Common myeloid progenitor, CD34-positive (primary cell): ENCODE measurements around the gene SLC25A25. TPM values are rescaled to one million over a fixed set of nuclear protein-coding genes. Genes with fewer than 3 reads are reported as not detected.
A peak's percentile ranks its signal among the peaks of the same experiment; 100 is the strongest.
"Not testable (repeated sequence)": the region's sequence is repeated elsewhere in the genome, so short reads cannot be mapped to it uniquely, and the experiment has no call there.

Source experiments
- CTCF ChIA-PET: fragments of 350-600 bp; sonication (Branson Sonifier 250); formaldehyde crosslinking; loops from one replicate; lab custom pipeline; 2021; ENCODE audit warnings: antibody characterized with exemption; lab: Charles Lee
- POLR2A ChIA-PET: fragments of 350-600 bp; sonication (Branson Sonifier 250); formaldehyde crosslinking; loops from one replicate; lab custom pipeline; 2021; ENCODE audit warnings: antibody characterized with exemption; lab: Charles Lee
- DNase-seq, 3 donors: peaks; one replicate each; pipeline versions ENCODE4 v3.0.0 to v3.0.0-alpha.2; 2013
- H3K27ac ChIP-seq, 2 experiments: 1 replicate in 1 of 2; 2 replicates in 1 of 2; pipeline ENCODE4 v1.7.0; 2013; ENCODE audit warnings: inconsistent platforms in 2 of 2, low read length in 2 of 2, mild to moderate bottlenecking in 2 of 2, low read depth in 1 of 2, moderate library complexity in 1 of 2; ENCODE audit not compliant: severe bottlenecking in 2 of 2, insufficient read depth in 1 of 2, poor library complexity in 1 of 2
- H3K27me3 ChIP-seq, 5 experiments: replicated peaks in 2 of 5; 1 replicate in 3 of 5; 2 replicates in 2 of 5; pipeline versions ENCODE4 v1.6.1 to v1.7.0; 2013; ENCODE audit warnings: low read length in 4 of 5, mild to moderate bottlenecking in 2 of 5, moderate library complexity in 2 of 5, inconsistent platforms in 1 of 5; ENCODE audit not compliant: insufficient read depth in 5 of 5, control insufficient read depth in 4 of 5
- H3K36me3 ChIP-seq, 4 experiments: 1 replicate in 2 of 4; 2 replicates in 2 of 4; pipeline versions ENCODE4 v1.6.1 to v1.7.0; 2013; ENCODE audit warnings: low read length in 3 of 4, control low read depth in 1 of 4, mild to moderate bottlenecking in 1 of 4; ENCODE audit not compliant: control insufficient read depth in 4 of 4, insufficient read depth in 4 of 4
- H3K4me1 ChIP-seq, 4 experiments: 1 replicate in 3 of 4; 2 replicates in 1 of 4; pipeline versions ENCODE4 v1.6.1 to v1.7.1; 2013; ENCODE audit warnings: low read length in 3 of 4, mild to moderate bottlenecking in 3 of 4, control low read depth in 1 of 4, inconsistent platforms in 1 of 4, moderate library complexity in 1 of 4; ENCODE audit not compliant: control insufficient read depth in 4 of 4, insufficient read depth in 4 of 4; ENCODE audit errors: control extremely low read depth in 1 of 4
- H3K4me3 ChIP-seq, 7 experiments: 1 replicate in 4 of 7; 2 replicates in 3 of 7; pipeline versions ENCODE4 v1.5.1 to v1.7.0; 2013; ENCODE audit warnings: mild to moderate bottlenecking in 7 of 7, low read length in 6 of 7, moderate library complexity in 6 of 7, inconsistent platforms in 2 of 7, low read depth in 2 of 7, control low read depth in 1 of 7; ENCODE audit not compliant: insufficient read depth in 4 of 7, control insufficient read depth in 1 of 7; ENCODE audit errors: extremely low read depth in 1 of 7
- H3K9me3 ChIP-seq, 5 experiments: 1 replicate in 4 of 5; 2 replicates in 1 of 5; pipeline versions ENCODE4 v1.6.1 to v1.7.1; 2013; ENCODE audit warnings: low read length in 4 of 5, mild to moderate bottlenecking in 2 of 5, inconsistent platforms in 1 of 5, low read depth in 1 of 5, moderate library complexity in 1 of 5; ENCODE audit not compliant: control insufficient read depth in 4 of 5, insufficient read depth in 2 of 5; ENCODE audit errors: control extremely low read depth in 1 of 5
- WGBS: methylation state at CpG from one replicate; pipeline ENCODE4 v1.1.5; 2013; ENCODE audit not compliant: insufficient coverage; 5-methylcytosine and 5-hydroxymethylcytosine counted together
- polyA plus RNA-seq: library from polyadenylated mRNA; unstranded; fragments of 120-200 nt; gene quantifications from one replicate; pipeline ENCODE4 v1.2.1, GENCODE V29; 2013

The SLC25A25 gene
- 10.0 TPM for polyA plus RNA-seq

GRCh38 chr9:128067645-128068385, at the start of gene SLC25A25:
SLC25A25 (plus strand) TSS chr9:128068232; CDS start chr9:128068320, 88 bp downstream.
- H3K4me1 ChIP-seq, result peaks cover 20 to 64% (median 53%) of the 10 kb centered on the region in 4 experiments
- peak; percentile 98 to 99 (median 99) for DNase-seq
- peaks cover 4 to 9% (median 7%) of the 10 kb centered on the region in 4 experiments for H3K36me3 ChIP-seq
- H3K4me3 ChIP-seq, result peak within 1 kb of the TSS; percentile 61 to 100 (median 97)
- WGBS, result 0% methylated on average over 66 of the region's 67 CpGs
- H3K27me3 ChIP-seq, result no peaks in the 10 kb centered on the region
- H3K9me3 ChIP-seq, result no peaks in the 10 kb centered on the region
- CTCF ChIA-PET, result interaction anchor here (0.9 to 2.1 kb wide), 3 partner anchors 15 to 33 kb away, joined by 3 to 8 read pairs (median 3); no protein-coding TSS in a partner anchor
- POLR2A ChIA-PET, result interaction anchor here (1.0 to 1.4 kb wide), 2 partner anchors 11 to 26 kb away, joined by 3 to 4 read pairs; no protein-coding TSS in a partner anchor
- H3K27ac ChIP-seq, result peak within 1 kb of the TSS; percentile 92 to 97

GRCh38 chr9:128020692-128021091, 47.3 kb upstream of the SLC25A25 start:
- 100% methylated on average over 4 of the region's 4 CpGs for WGBS
- no peak for DNase-seq
- H3K4me3 ChIP-seq, result no peak overlapping the region
- H3K9me3 ChIP-seq, result no peaks in the 10 kb centered on the region
- ChIA-PET POLR2A (no interaction called here), CTCF (interaction anchor here (0.6 to 1.7 kb wide), 7 partner anchors 14 to 510 kb away, joined by 3 to 6 read pairs (median 3); partner anchors contain the start of gene NAIF1)
- no peak overlapping the region for H3K27ac ChIP-seq
- H3K4me1 ChIP-seq, result peaks cover 0 to 18% (median 9%) of the 10 kb centered on the region in 4 experiments
- H3K27me3 ChIP-seq, result no peaks in the 10 kb centered on the region
- H3K36me3 ChIP-seq, result no peaks in the 10 kb centered on the region

DNA sequence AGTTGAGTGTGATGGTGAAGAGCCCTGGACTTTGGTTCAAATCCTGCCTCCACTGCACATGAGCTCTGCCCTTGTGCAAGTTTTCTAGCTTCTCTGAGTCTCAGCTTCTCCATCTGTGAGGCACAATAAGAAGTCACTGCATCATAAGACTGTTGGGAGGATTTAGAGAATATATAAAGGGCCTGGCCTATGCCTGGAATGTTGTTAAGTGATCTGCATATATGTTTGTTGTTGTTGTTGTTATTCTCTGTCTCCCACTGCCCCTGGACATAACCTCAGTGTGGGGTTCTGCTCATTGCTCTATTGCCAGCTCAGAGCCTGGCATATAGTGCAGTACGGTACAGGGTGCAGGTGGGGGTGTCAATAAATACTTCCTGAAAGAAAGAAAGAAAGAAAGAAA, 46.9 kb upstream of the SLC25A25 start:
- CTCF ChIA-PET, result interaction anchor here (1.0 to 1.4 kb wide), 5 partner anchors 14 to 78 kb away, joined by 3 to 6 read pairs (median 4); partner anchors contain the start of gene NAIF1

DNA sequence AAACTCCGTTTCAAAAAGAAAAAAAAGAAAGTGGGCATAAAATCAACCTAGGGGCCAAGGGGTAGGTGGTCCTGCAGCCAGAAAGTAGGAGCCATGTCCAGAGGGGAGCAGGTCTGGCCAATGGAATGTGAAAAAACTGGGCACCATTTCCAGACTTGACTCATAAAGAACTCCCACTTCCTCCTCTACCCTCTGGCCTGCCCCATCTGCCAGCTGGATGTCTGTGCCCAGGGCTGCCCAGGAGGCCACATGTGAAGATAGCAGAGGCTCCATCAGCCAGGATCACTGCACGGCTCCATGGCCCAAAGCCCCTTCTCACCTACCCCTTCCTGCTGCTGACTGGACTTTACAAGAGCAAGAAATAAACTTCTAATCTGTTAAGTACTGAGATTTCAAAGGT, 45.1 kb upstream of the SLC25A25 start:
- 90% methylated on average over 2 of the region's 2 CpGs for WGBS
- CTCF ChIA-PET, result interaction anchor here (0.7 kb wide), 1 partner anchor 73 kb away, joined by 3 read pairs; no protein-coding TSS in a partner anchor
- peaks cover 8 to 40% (median 29%) of the 10 kb centered on the region in 4 experiments for H3K4me1 ChIP-seq

More for the DNA sequence above, 46.9 kb upstream of the SLC25A25 start:
- Histone ChIP-seq H3K27ac (no peak overlapping the region), H3K9me3 (no peaks in the 10 kb centered on the region), H3K4me1 (peaks cover 0 to 23% (median 14%) of the 10 kb centered on the region in 4 experiments), H3K36me3 (no peaks in the 10 kb centered on the region), H3K4me3 (no peak overlapping the region), H3K27me3 (no peaks in the 10 kb centered on the region)
- 100% methylated on average over 1 of the region's 1 CpG for WGBS
- POLR2A ChIA-PET, result no interaction called here
- DNase-seq, result no peak

GRCh38 chr9:128023671-128024070, 44.4 kb upstream of the SLC25A25 start:
- H3K4me1 ChIP-seq, result peaks cover 8 to 44% (median 33%) of the 10 kb centered on the region in 4 experiments
- DNase-seq, H3K4me3 ChIP-seq, POLR2A ChIA-PET, H3K27ac ChIP-seq, H3K27me3 ChIP-seq, H3K36me3 ChIP-seq, H3K9me3 ChIP-seq: not testable (repeated sequence)
- CTCF ChIA-PET, result interaction anchor here (16.7 kb wide), 1 partner anchor 80 kb away, joined by 245 read pairs; the partner anchor contains the start of gene DPM2
- 94% methylated on average over 6 of the region's 12 CpGs for WGBS

More for the DNA sequence above, 45.1 kb upstream of the SLC25A25 start:
- Histone ChIP-seq H3K27ac (no peak overlapping the region), H3K27me3 (no peaks in the 10 kb centered on the region), H3K9me3 (no peaks in the 10 kb centered on the region), H3K4me3 (no peak overlapping the region), H3K36me3 (no peaks in the 10 kb centered on the region)
- no peak for DNase-seq
- POLR2A ChIA-PET, result no interaction called here

DNA sequence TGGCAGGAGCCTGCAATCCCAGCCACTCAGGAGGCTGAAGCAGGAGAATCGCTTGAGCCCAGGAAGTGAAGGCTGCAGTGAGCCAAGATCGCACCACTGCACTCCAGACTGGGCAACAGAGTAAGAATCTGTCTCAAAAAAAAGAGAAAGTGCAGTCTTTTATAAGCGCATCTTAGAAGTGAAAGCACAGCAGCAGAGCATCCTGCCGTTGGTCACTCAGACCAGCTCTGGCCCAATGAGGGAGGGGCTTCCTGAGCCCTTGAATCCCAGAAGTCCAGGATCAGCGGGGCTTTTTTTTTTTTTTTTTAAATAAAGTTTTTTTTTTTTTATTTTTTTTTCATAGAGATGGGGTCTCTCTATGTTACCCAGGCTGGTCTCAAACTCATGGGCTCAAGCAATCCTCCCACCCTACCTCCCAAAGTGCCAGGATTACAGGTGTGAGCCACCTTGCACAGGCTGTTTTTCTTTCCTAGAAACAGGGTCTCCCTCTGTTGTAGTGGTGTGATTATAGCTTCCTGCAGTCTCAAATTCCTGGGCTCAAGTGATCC, 43.2 kb upstream of the SLC25A25 start:
- H3K36me3 ChIP-seq, result no peaks in the 10 kb centered on the region
- H3K27me3 ChIP-seq, result no peaks in the 10 kb centered on the region
- H3K4me3 ChIP-seq, result no peak overlapping the region
- peak in 1 of 3 donors; percentile 35 for DNase-seq
- H3K27ac ChIP-seq, result no peak overlapping the region
- ChIA-PET CTCF (interaction anchor here (0.9 to 16.7 kb wide), 5 partner anchors 8 to 82 kb away, joined by 3 to 245 read pairs (median 4); partner anchors contain the start of gene DPM2), POLR2A (no interaction called here)
- WGBS, result 83% methylated on average over 4 of the region's 5 CpGs
- H3K4me1 ChIP-seq, result peaks cover 8 to 52% (median 43%) of the 10 kb centered on the region in 4 experiments
- H3K9me3 ChIP-seq, result no peaks in the 10 kb centered on the region
